PC-9 (cell line): ENCODE measurements around the gene MFSD6. TPM values are rescaled to one million over a fixed set of nuclear protein-coding genes. Genes with fewer than 3 reads are reported as not detected.
"Not testable (repeated sequence)": the region's sequence is repeated elsewhere in the genome, so short reads cannot be mapped to it uniquely, and the experiment has no call there.

Experiments used
- BruUV-seq: library from RNA; stranded (reverse); fragments of 400-500 nt; replicated peaks from 2 replicates; lab custom pipeline; 2021; lab: Mats Ljungman, UMichigan
- CTCF ChIA-PET: fragments of 300-600 bp; sonication (Branson Sonifier 250); formaldehyde crosslinking; loops from one replicate; lab custom pipeline; 2022; ENCODE audit warnings: antibody characterized with exemption; lab: Charles Lee
- POLR2A ChIA-PET: fragments of 300-600 bp; sonication (Branson Sonifier 250); formaldehyde crosslinking; loops from one replicate; lab custom pipeline; 2022; ENCODE audit warnings: antibody characterized with exemption; ENCODE audit not compliant: unreplicated experiment; lab: Charles Lee
- DNase-seq, 2 experiments: peaks; one replicate each; pipeline versions ENCODE4 v3.0.0 to v3.0.0-alpha.2; 2015 to 2022; ENCODE audit warnings: mixed read lengths in 1 of 2
- H2AFZ ChIP-seq: fragments of 200-600 bp; sonication (generic); 2 replicates; pipeline ENCODE4 v1.8.1; 2017; ENCODE audit warnings: antibody characterized with exemption
- H3F3A ChIP-seq: fragments of 200-600 bp; sonication (generic); 2 replicates; pipeline ENCODE4 v1.8.1; 2017; ENCODE audit warnings: antibody characterized with exemption, mild to moderate bottlenecking, low read depth; ENCODE audit not compliant: insufficient read depth
- H3K27ac ChIP-seq: fragments of 200-600 bp; sonication (generic); 2 replicates; pipeline ENCODE4 v1.6.1; 2016; ENCODE audit warnings: mixed run types
- H3K27me3 ChIP-seq: fragments of 200-600 bp; sonication (generic); 2 replicates; pipeline ENCODE4 v1.6.1; 2016; ENCODE audit warnings: low read depth, mixed run types; ENCODE audit not compliant: insufficient read depth
- H3K36me3 ChIP-seq: fragments of 200-600 bp; sonication (generic); 2 replicates; pipeline ENCODE4 v1.6.1; 2016; ENCODE audit warnings: low read depth, mixed run types
- H3K4me1 ChIP-seq: fragments of 200-600 bp; sonication (generic); replicated peaks from 2 replicates; pipeline ENCODE4 v1.6.1; 2016; ENCODE audit warnings: mixed run types; ENCODE audit not compliant: insufficient read depth
- H3K4me2 ChIP-seq: fragments of 200-600 bp; sonication (generic); 2 replicates; pipeline ENCODE4 v1.6.1; 2017; ENCODE audit warnings: mixed run types
- H3K4me3 ChIP-seq: fragments of 200-600 bp; sonication (generic); 2 replicates; pipeline ENCODE4 v1.6.1; 2016; ENCODE audit warnings: mixed run types
- H3K79me2 ChIP-seq: fragments of 200-600 bp; sonication (generic); 2 replicates; pipeline ENCODE4 v1.6.1; 2017; ENCODE audit warnings: low read depth, mixed run types
- H3K9me2 ChIP-seq: fragments of 200-600 bp; sonication (generic); 2 replicates; pipeline ENCODE4 v1.8.1; 2017; ENCODE audit warnings: mild to moderate bottlenecking; ENCODE audit not compliant: insufficient read depth
- H3K9me3 ChIP-seq: fragments of 200-600 bp; sonication (generic); 2 replicates; pipeline ENCODE4 v1.8.1; 2016; ENCODE audit warnings: low read depth; ENCODE audit not compliant: insufficient read depth
- H4K20me1 ChIP-seq: fragments of 200-600 bp; sonication (generic); 2 replicates; pipeline ENCODE4 v1.8.1; 2017; ENCODE audit not compliant: insufficient read depth
- CTCF ChIP-seq: fragments of 200-600 bp; sonication (generic); conservative IDR thresholded peaks from 2 replicates; pipeline ENCODE4 v1.6.1; 2017; ENCODE audit warnings: mixed run types, antibody characterized with exemption, mild to moderate bottlenecking, moderate library complexity
- EZH2 ChIP-seq: fragments of 200-600 bp; sonication (generic); IDR thresholded peaks from 2 replicates; pipeline ENCODE4 v1.8.0; 2017; ENCODE audit warnings: antibody characterized with exemption, low read depth
- intact Hi-C: fragments of 100-400 bp; cut with micrococcal nuclease; formaldehyde crosslinking; loops from one replicate; pipeline ENCODE4 v1.10.0; 2022; ENCODE audit not compliant: unreplicated experiment
- total RNA-seq: library from RNA; stranded (reverse); gene quantifications from 2 replicates; pipeline ENCODE4 v1.2.3, GENCODE V29; 2021

MFSD6 gene
- total RNA-seq, 1 experiment from 2014 or later, result 15.6 TPM

- CTCF ChIA-PET, result no interaction called here
Measured at GRCh38 chr2:190420801-190421200, 12.6 kb downstream of the MFSD6 start.

GRCh38 chr2:190425221-190425866 is 17.2 kb downstream of the MFSD6 start:
- POLR2A ChIA-PET, result no interaction called here
- Histone ChIP-seq H4K20me1 (no peaks in the 10 kb centered on the region), H3K4me2 (no peak overlapping the region), H3K4me1 (no peaks in the 10 kb centered on the region), H3K27ac (no peak overlapping the region), H3K79me2 (no peaks in the 10 kb centered on the region), H3K9me2 (no peaks in the 10 kb centered on the region), H3F3A (no peaks in the 10 kb centered on the region), H2AFZ (no peak overlapping the region), H3K27me3 (no peaks in the 10 kb centered on the region), H3K9me3 (no peaks in the 10 kb centered on the region), H3K36me3 (no peaks in the 10 kb centered on the region), H3K4me3 (no peak overlapping the region)
- CTCF ChIA-PET, result no interaction called here
- DNase-seq, result no peak
- TF ChIP-seq CTCF, result no peak
- no peak for TF ChIP-seq EZH2
- intact Hi-C loops, result no loop called here
- no TSS peak for BruUV-seq

More at GRCh38 chr2:190420801-190421200, 12.6 kb downstream of the MFSD6 start:
- Histone ChIP-seq H3K27me3 (no peaks in the 10 kb centered on the region), H3K36me3 (no peaks in the 10 kb centered on the region), H3K79me2 (no peaks in the 10 kb centered on the region), H3F3A (0 out of 2 replicates have a peak, but pooled peaks cover 3% of the 10 kb centered on the region), H3K27ac (no peak overlapping the region), H4K20me1 (no peaks in the 10 kb centered on the region), H3K4me1 (no peaks in the 10 kb centered on the region), H3K4me2 (no peak overlapping the region), H2AFZ (no peak overlapping the region), H3K4me3 (no peak overlapping the region), H3K9me3 (no peaks in the 10 kb centered on the region), H3K9me2 (no peaks in the 10 kb centered on the region)
- TF ChIP-seq CTCF, result no peak
- TF ChIP-seq EZH2, result no peak
- intact Hi-C loops, result no loop called here
- POLR2A ChIA-PET, result no interaction called here
- no TSS peak for BruUV-seq
- no peak for DNase-seq

GRCh38 chr2:190425883-190426658 is 17.9 kb downstream of the MFSD6 start:
- no peak for DNase-seq
- Histone ChIP-seq H2AFZ (no peak overlapping the region), H3K27me3 (no peaks in the 10 kb centered on the region), H4K20me1 (no peaks in the 10 kb centered on the region), H3F3A (no peaks in the 10 kb centered on the region), H3K79me2 (no peaks in the 10 kb centered on the region), H3K4me2 (no peak overlapping the region), H3K9me2 (no peaks in the 10 kb centered on the region), H3K27ac (no peak overlapping the region), H3K4me3 (no peak overlapping the region), H3K9me3 (no peaks in the 10 kb centered on the region), H3K36me3 (no peaks in the 10 kb centered on the region), H3K4me1 (no peaks in the 10 kb centered on the region)
- BruUV-seq, result no TSS peak
- TF ChIP-seq EZH2 (no peak), CTCF (no peak)
- ChIA-PET CTCF (no interaction called here), POLR2A (no interaction called here)
- intact Hi-C loops, result no loop called here

- H3K9me2 ChIP-seq, BruUV-seq, intact Hi-C loops: not testable (repeated sequence)
Measured at GRCh38 chr2:190430866-190431265, 22.7 kb downstream of the MFSD6 start.

More at GRCh38 chr2:190430866-190431265, 22.7 kb downstream of the MFSD6 start:
- H3K9me3 ChIP-seq, H3K36me3 ChIP-seq, H3K27ac ChIP-seq, CTCF ChIA-PET, POLR2A ChIA-PET, H3F3A ChIP-seq, H3K4me1 ChIP-seq, H4K20me1 ChIP-seq, H2AFZ ChIP-seq, H3K4me2 ChIP-seq, DNase-seq, H3K79me2 ChIP-seq, H3K27me3 ChIP-seq, H3K4me3 ChIP-seq: not testable (repeated sequence)
